Breast epithelium (tissue), 4 donors: ENCODE measurements around the gene AKAP8. TPM values are rescaled to one million over a fixed set of nuclear protein-coding genes. Genes with fewer than 3 reads are reported as not detected.
A peak's percentile ranks its signal among the peaks of the same experiment; 100 is the strongest.
"Not testable (repeated sequence)": the region's sequence is repeated elsewhere in the genome, so short reads cannot be mapped to it uniquely, and the experiment has no call there.

Source experiments
- DNase-seq, 2 donors: peaks; one replicate each; pipeline ENCODE4 v3.0.0-alpha.2; 2019; ENCODE audit warnings: low spot score in 2 of 2
- H3K27ac ChIP-seq, 2 donors: fragments of 200-600 bp; sonication (generic) in 1 of 2; one replicate each; pipeline ENCODE4 v1.5.1; 2016 to 2019; ENCODE audit warnings: mild to moderate bottlenecking in 1 of 2
- H3K27me3 ChIP-seq, 2 donors: fragments of 200-600 bp; sonication (generic) in 1 of 2; one replicate each; pipeline versions ENCODE4 v1.5.1 to v1.6.0; 2017 to 2019; ENCODE audit warnings: control low read depth in 1 of 2, mild to moderate bottlenecking in 1 of 2
- H3K36me3 ChIP-seq: fragments of 200-600 bp; one replicate; pipeline ENCODE4 v1.5.1; 2019
- H3K4me1 ChIP-seq, 2 donors: fragments of 200-600 bp; sonication (generic); one replicate each; pipeline ENCODE4 v1.5.1; 2016 to 2019; ENCODE audit warnings: control low read depth in 1 of 2
- H3K4me3 ChIP-seq, 3 donors: fragments of 200-600 bp; sonication (generic); 1 replicate in 2 of 3; 2 replicates in 1 of 3; pipeline ENCODE4 v1.5.1; 2016 to 2019; ENCODE audit warnings: mild to moderate bottlenecking in 3 of 3, moderate library complexity in 2 of 3
- H3K9me3 ChIP-seq, 2 donors: fragments of 200-600 bp; sonication (generic) in 1 of 2; one replicate each; pipeline ENCODE4 v1.5.1; 2016 to 2019; ENCODE audit warnings: control low read depth in 1 of 2
- POLR2A ChIP-seq: fragments of 450-650 bp; IDR thresholded peaks from one replicate; pipeline ENCODE4 v1.6.1; 2016; ENCODE audit warnings: antibody characterized with exemption, mild to moderate bottlenecking, moderate library complexity
- POLR2AphosphoS5 ChIP-seq, 3 donors: sonication (generic); formaldehyde crosslinking; IDR thresholded peaks; one replicate each; pipeline ENCODE4 v1.6.1; 2017; ENCODE audit warnings: antibody characterized with exemption in 3 of 3
- intact Hi-C: fragments of 100-400 bp; cut with DNase I; formaldehyde crosslinking; loops from one replicate; pipeline ENCODE4 v1.15.1; 2023; ENCODE audit warnings: low total_unique reads
- total RNA-seq, 3 donors: library from RNA; depleted of rRNA; stranded (reverse); fragments of >200 nt; gene quantifications; one replicate each; pipeline ENCODE4 v1.1.0, GENCODE V29; 2016
- TF ChIP-seq, protein P1 (sequence below), 3 donors: fragments of 450-650 bp; IDR thresholded peaks; one replicate each; pipeline ENCODE4 v1.5.1; 2016 to 2017; ENCODE audit warnings: antibody characterized with exemption in 3 of 3, mild to moderate bottlenecking in 3 of 3, moderate library complexity in 3 of 3

Gene AKAP8
- total RNA-seq, 3 donors from 2014 or later = 23.2 to 40.7 (median 33.4) TPM

- H3K36me3 ChIP-seq = peaks cover 13% of the 10 kb centered on the region
Observed at GRCh38 chr19:15353908-15354307, 25.7 kb downstream of the AKAP8 start.

GRCh38 chr19:15352535-15352934, 27.1 kb downstream of the AKAP8 start:
- intact Hi-C loops, DNase-seq, H3K9me3 ChIP-seq, H3K27ac ChIP-seq, H3K4me3 ChIP-seq, H3K4me1 ChIP-seq, H3K36me3 ChIP-seq, H3K27me3 ChIP-seq: not testable (repeated sequence)

More at GRCh38 chr19:15353908-15354307, 25.7 kb downstream of the AKAP8 start:
- intact Hi-C loops = no loop called here
- no peaks in the 10 kb centered on the region for H3K4me1 ChIP-seq
- H3K27me3 ChIP-seq = no peaks in the 10 kb centered on the region
- no peak overlapping the region for H3K4me3 ChIP-seq
- TF ChIP-seq, protein P1, sequence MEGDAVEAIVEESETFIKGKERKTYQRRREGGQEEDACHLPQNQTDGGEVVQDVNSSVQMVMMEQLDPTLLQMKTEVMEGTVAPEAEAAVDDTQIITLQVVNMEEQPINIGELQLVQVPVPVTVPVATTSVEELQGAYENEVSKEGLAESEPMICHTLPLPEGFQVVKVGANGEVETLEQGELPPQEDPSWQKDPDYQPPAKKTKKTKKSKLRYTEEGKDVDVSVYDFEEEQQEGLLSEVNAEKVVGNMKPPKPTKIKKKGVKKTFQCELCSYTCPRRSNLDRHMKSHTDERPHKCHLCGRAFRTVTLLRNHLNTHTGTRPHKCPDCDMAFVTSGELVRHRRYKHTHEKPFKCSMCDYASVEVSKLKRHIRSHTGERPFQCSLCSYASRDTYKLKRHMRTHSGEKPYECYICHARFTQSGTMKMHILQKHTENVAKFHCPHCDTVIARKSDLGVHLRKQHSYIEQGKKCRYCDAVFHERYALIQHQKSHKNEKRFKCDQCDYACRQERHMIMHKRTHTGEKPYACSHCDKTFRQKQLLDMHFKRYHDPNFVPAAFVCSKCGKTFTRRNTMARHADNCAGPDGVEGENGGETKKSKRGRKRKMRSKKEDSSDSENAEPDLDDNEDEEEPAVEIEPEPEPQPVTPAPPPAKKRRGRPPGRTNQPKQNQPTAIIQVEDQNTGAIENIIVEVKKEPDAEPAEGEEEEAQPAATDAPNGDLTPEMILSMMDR (IDR thresholded peaks at IDR 0.05) = no peak
- no peak for TF ChIP-seq POLR2A
- no peak for TF ChIP-seq POLR2AphosphoS5 (IDR thresholded peaks at IDR 0.05)
- H3K27ac ChIP-seq = no peak overlapping the region
- H3K9me3 ChIP-seq = no peaks in the 10 kb centered on the region
- no peak for DNase-seq

DNA sequence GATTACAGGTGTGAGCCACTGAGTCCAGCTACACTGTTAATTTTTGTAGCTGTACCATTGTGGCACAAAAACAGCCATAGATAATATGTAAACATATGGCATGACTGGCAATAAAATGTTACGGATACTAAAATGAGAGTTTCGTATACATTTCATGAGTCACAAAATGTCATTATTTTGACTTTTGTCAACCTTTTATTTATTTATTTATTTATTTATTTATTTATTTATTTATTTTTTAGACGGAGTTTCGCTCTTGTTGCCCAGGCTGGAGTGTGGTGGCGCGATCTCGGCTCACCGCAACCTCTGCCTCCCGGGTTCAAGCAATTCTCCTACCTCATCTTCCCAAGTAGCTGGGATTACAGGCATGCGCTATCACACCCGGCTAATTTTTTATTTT, 38.3 kb downstream of the AKAP8 start:
- H3K4me1 ChIP-seq, H3K36me3 ChIP-seq, H3K9me3 ChIP-seq, H3K4me3 ChIP-seq, DNase-seq, H3K27me3 ChIP-seq, intact Hi-C loops, H3K27ac ChIP-seq: not testable (repeated sequence)

DNA sequence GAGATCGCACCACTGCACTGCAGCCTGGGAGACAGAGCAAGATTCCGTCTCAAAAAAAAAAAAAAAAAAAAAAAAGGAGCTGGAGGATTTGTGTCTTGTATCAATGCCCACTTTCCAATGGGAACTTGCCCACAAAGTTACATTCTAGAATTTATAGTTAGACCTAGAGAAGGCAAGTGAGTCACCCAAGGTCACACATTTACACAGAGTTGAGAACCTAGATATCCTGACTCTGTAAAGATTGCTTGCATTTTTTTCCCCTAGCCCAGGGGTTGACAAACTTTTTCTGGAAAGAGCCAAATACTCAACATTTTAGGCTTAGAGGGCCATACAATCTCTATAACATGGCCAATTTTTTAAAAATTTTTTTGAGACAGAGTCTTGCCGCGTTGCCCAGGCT, 39.5 kb downstream of the AKAP8 start:
- H3K27me3 ChIP-seq = no peaks in the 10 kb centered on the region
- no peaks in the 10 kb centered on the region for H3K4me1 ChIP-seq
- H3K36me3 ChIP-seq = no peaks in the 10 kb centered on the region
- TF ChIP-seq POLR2A = no peak
- TF ChIP-seq, protein P1 (IDR thresholded peaks at IDR 0.05) = no peak
- TF ChIP-seq POLR2AphosphoS5 (IDR thresholded peaks at IDR 0.05) = no peak
- H3K9me3 ChIP-seq = no peaks in the 10 kb centered on the region
- intact Hi-C loops = no loop called here
- H3K27ac ChIP-seq = no peak overlapping the region
- DNase-seq = no peak
- H3K4me3 ChIP-seq = no peak overlapping the region

DNA sequence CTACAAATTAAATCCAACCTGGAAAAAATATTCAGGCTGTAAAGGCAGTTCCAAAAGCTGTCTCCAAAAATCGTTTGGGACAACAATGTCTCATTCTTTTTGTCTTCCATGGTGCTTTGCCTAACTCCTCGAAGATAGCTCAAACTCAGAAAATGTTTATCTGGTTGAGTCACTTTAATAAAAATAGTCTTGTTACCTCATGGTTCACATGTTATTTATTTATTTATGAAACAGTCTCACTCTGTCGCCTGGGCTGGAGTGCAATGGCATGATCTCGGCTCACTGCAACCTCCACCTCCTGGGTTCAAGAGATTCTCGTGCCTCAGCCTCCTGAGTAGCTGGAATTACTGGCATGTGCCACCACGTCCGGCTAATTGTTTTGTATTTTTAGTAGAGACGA, 42.4 kb downstream of the AKAP8 start:
- DNase-seq = no peak
- Histone ChIP-seq H3K27me3 (no peaks in the 10 kb centered on the region), H3K4me1 (peaks cover 0 to 5% of the 10 kb centered on the region in 2 donors), H3K36me3 (no peaks in the 10 kb centered on the region), H3K9me3 (no peaks in the 10 kb centered on the region), H3K4me3 (no peak overlapping the region), H3K27ac (peak overlapping the region in 1 of 2 donors; percentile 25)
- no peak for TF ChIP-seq POLR2A
- TF ChIP-seq, protein P1 (IDR thresholded peaks at IDR 0.05) = no peak
- TF ChIP-seq POLR2AphosphoS5 (IDR thresholded peaks at IDR 0.05) = no peak
- intact Hi-C loops = loop anchor here (10.0 kb wide), 2 partner anchors 72 to 152 kb away; no protein-coding TSS in a partner anchor

DNA sequence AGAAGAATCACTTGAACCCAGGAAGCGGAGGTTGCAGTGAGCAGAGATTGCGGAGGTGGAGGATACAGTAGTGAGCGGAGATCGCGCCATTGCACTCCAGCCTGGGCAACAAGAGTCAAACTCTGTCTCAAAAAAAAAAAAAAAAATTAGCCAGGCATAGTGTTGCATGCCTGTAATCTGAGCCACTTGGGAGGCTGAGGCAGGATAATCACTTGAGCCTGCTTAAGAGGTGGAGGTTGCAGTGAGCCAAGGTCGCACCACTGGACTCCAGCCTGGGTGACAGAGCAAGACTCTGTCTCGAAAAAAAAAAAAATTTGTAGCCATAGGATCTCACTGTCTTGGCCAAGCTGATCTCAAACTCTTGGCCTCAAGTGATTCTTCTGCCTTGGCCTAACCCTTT, 43.6 kb downstream of the AKAP8 start:
- H3K27ac ChIP-seq, H3K36me3 ChIP-seq, DNase-seq, H3K4me3 ChIP-seq, H3K4me1 ChIP-seq, H3K9me3 ChIP-seq, H3K27me3 ChIP-seq: not testable (repeated sequence)
- intact Hi-C loops = loop anchor here (10.0 kb wide), 2 partner anchors 71 to 151 kb away; no protein-coding TSS in a partner anchor
